Kidney (tissue), 14 donors: ENCODE measurements around the gene LTBP1. TPM values are rescaled to one million over a fixed set of nuclear protein-coding genes. Genes with fewer than 3 reads are reported as not detected.

Source experiments
- DNase-seq, 5 donors: peaks; one replicate each; pipeline ENCODE4 v3.0.0-alpha.2; 2013 to 2020
- FAIRE-seq: peaks from 2 replicates; lab custom pipeline; 2012; peaks lifted over from hg19 to GRCh38; lab: Jason Lieb, UNC
- H3K27ac ChIP-seq, 2 donors: one replicate each; pipeline ENCODE4 v1.7.0; 2013; ENCODE audit warnings: low read depth in 2 of 2, low read length in 2 of 2, inconsistent platforms in 1 of 2
- H3K27me3 ChIP-seq: one replicate; pipeline ENCODE4 v1.7.1; 2013; ENCODE audit warnings: low read length, inconsistent platforms; ENCODE audit not compliant: control insufficient read depth, insufficient read depth
- H3K36me3 ChIP-seq, 3 donors: one replicate each; pipeline versions ENCODE4 v1.7.0 to v1.7.1; 2013; ENCODE audit warnings: low read length in 3 of 3, control low read depth in 1 of 3, inconsistent platforms in 1 of 3; ENCODE audit not compliant: insufficient read depth in 3 of 3, control insufficient read depth in 2 of 3
- H3K4me1 ChIP-seq, 3 donors: one replicate each; pipeline versions ENCODE4 v1.7.0 to v1.7.1; 2013; ENCODE audit warnings: low read length in 3 of 3, inconsistent platforms in 1 of 3, low read depth in 1 of 3; ENCODE audit not compliant: control insufficient read depth in 2 of 3, insufficient read depth in 2 of 3
- H3K4me3 ChIP-seq, 3 donors: one replicate each; pipeline versions ENCODE4 v1.7.0 to v1.8.1; 2013; ENCODE audit warnings: low read length in 3 of 3, control low read depth in 1 of 3, inconsistent platforms in 1 of 3
- H3K9ac ChIP-seq, 3 donors: one replicate each; pipeline versions ENCODE4 v1.7.0 to v1.7.1; 2013; ENCODE audit warnings: low read length in 3 of 3, control low read depth in 1 of 3, inconsistent platforms in 1 of 3
- H3K9me3 ChIP-seq, 3 donors: one replicate each; pipeline versions ENCODE4 v1.7.0 to v1.7.1; 2013; ENCODE audit warnings: low read length in 3 of 3, control low read depth in 1 of 3, inconsistent platforms in 1 of 3; ENCODE audit not compliant: control insufficient read depth in 2 of 3, insufficient read depth in 1 of 3
- CTCF ChIP-seq: IDR thresholded peaks from 3 replicates; pipeline ENCODE4 v1.5.1; 2012; ENCODE audit warnings: mild to moderate bottlenecking, moderate library complexity, borderline replicate concordance; ENCODE audit not compliant: insufficient read depth; ENCODE audit errors: extremely low read depth
- intact Hi-C: fragments of 100-400 bp; cut with DNase I; formaldehyde crosslinking; loops from one replicate; pipeline ENCODE4 v1.11.1; 2022
- polyA plus RNA-seq: library from polyadenylated mRNA; stranded (reverse); fragments of 350-450 nt; fragmentation: Illumina TruSeq; extraction: RNeasy Lipid Tissue Mini Kit (QIAGEN cat#74804); gene quantifications from one replicate; pipeline ENCODE4 v1.2.3, GENCODE V29; 2014; ENCODE audit warnings: low read depth, low replicate concordance; ENCODE audit not compliant: insufficient read depth
- total RNA-seq: library from RNA; stranded (reverse); fragmentation: NEBNext Ultra II Directional; extraction: Animal tissue kit (Norgen Biotek cat#: 25700); gene quantifications from one replicate; pipeline ENCODE4 v1.2.1, GENCODE V29; 2021
- donor health status: control.
- donor health status: control.
- donor health status: control.
- donor health status: control.
- donor health status: control.
- donor health status: DM: yes; HTN: yes; CAD: no.
- donor health status: Normal renal cell carcinoma (clear cell type).

LTBP1 gene
- total and polyA plus RNA-seq, 2 donors from 2014 or later = 9.3 to 39.8 TPM

- no peaks in the 10 kb centered on the region for H3K27me3 ChIP-seq
- intact Hi-C loops = no loop called here
- no peak for TF ChIP-seq CTCF
- FAIRE-seq = no peak
- H3K4me3 ChIP-seq = no peak overlapping the region
- H3K9ac ChIP-seq = no peak overlapping the region
- no peaks in the 10 kb centered on the region for H3K9me3 ChIP-seq
- H3K4me1 ChIP-seq = no peaks in the 10 kb centered on the region
- no peak for DNase-seq
- no peak overlapping the region for H3K27ac ChIP-seq
- H3K36me3 ChIP-seq = no peaks in the 10 kb centered on the region
These were observed 374.6 kb downstream of the LTBP1 start for GRCh38 chr2:33321236-33321771.

GRCh38 chr2:33321876-33322483 is 375.2 kb downstream of the LTBP1 start:
- H3K27me3 ChIP-seq = no peaks in the 10 kb centered on the region
- H3K4me1 ChIP-seq = no peaks in the 10 kb centered on the region
- intact Hi-C loops = no loop called here
- no peak for TF ChIP-seq CTCF
- H3K4me3 ChIP-seq = no peak overlapping the region
- H3K27ac ChIP-seq = no peak overlapping the region
- DNase-seq (peak in 2 of 5 donors; percentile 22 to 49), FAIRE-seq (no peak)
- no peak overlapping the region for H3K9ac ChIP-seq
- no peaks in the 10 kb centered on the region for H3K9me3 ChIP-seq
- no peaks in the 10 kb centered on the region for H3K36me3 ChIP-seq

- peak; percentile 11 for FAIRE-seq
These were observed 375.9 kb downstream of the LTBP1 start for GRCh38 chr2:33322612-33323011.

More at GRCh38 chr2:33322612-33323011, 375.9 kb downstream of the LTBP1 start:
- Histone ChIP-seq H3K9ac (no peak overlapping the region), H3K4me3 (no peak overlapping the region), H3K9me3 (no peaks in the 10 kb centered on the region), H3K27ac (no peak overlapping the region), H3K27me3 (no peaks in the 10 kb centered on the region), H3K36me3 (no peaks in the 10 kb centered on the region), H3K4me1 (no peaks in the 10 kb centered on the region)
- TF ChIP-seq CTCF = no peak
- intact Hi-C loops = no loop called here
- peak in 2 of 5 donors; percentile 40 for DNase-seq
